Panc1 (cell line): ENCODE results near the gene CTNNBIP1.

Experiments
- POLR2AphosphoS5 ChIP-seq: IDR thresholded peaks from 2 replicates; pipeline ENCODE4 v1.6.1; 2012; ENCODE audit warnings: mild to moderate bottlenecking, low read depth, low read length, moderate library complexity
- TCF7L2 ChIP-seq: IDR thresholded peaks from 2 replicates; pipeline ENCODE4 v1.6.1; 2011; ENCODE audit warnings: mild to moderate bottlenecking, low read depth, low read length, inconsistent platforms
- TF ChIP-seq, protein P1 (sequence below): fragments of 450-650 bp; IDR thresholded peaks from 2 replicates; pipeline ENCODE4 v1.5.1; 2017; ENCODE audit warnings: mild to moderate bottlenecking

DNA sequence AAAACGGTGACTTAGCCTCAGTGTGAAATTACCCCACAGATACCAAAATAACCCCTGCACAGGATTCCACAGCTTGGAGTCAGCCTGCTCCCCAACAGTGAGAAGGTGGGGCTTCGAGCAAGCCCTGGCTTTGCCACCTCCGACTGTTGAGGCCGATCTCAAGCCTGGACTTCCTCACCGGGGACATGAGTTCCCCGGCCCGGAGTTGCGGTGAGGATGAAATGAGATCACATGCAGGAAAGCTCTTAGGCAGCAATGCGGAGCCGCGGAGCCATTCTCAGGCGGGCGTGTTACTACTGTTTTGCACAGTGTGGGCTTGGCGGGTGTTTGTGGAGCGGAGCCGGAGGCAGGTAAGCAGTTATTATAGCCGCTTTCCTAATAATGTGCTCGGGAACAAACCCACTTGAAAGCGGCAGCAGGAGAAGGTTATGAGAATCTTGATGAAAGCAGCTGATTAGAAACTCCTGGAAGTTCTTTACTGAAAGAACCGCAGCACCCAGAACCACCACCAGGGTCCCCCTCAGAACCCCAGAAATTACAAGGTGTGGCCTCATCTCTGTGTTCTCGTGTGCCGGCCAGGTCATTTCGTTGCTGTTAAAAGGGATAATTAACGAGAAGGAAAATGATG, 82.4 kb downstream of the CTNNBIP1 start:
- TF ChIP-seq, protein P1, sequence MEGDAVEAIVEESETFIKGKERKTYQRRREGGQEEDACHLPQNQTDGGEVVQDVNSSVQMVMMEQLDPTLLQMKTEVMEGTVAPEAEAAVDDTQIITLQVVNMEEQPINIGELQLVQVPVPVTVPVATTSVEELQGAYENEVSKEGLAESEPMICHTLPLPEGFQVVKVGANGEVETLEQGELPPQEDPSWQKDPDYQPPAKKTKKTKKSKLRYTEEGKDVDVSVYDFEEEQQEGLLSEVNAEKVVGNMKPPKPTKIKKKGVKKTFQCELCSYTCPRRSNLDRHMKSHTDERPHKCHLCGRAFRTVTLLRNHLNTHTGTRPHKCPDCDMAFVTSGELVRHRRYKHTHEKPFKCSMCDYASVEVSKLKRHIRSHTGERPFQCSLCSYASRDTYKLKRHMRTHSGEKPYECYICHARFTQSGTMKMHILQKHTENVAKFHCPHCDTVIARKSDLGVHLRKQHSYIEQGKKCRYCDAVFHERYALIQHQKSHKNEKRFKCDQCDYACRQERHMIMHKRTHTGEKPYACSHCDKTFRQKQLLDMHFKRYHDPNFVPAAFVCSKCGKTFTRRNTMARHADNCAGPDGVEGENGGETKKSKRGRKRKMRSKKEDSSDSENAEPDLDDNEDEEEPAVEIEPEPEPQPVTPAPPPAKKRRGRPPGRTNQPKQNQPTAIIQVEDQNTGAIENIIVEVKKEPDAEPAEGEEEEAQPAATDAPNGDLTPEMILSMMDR: no peak
- TF ChIP-seq TCF7L2: no peak
- TF ChIP-seq POLR2AphosphoS5: no peak
